Glutamatergic neuron (in vitro differentiated cells): Measurements from ENCODE around the gene RICTOR. TPM values are rescaled to one million over a fixed set of nuclear protein-coding genes. Genes with fewer than 3 reads are reported as not detected.

Experiments used
- DNase-seq: peaks from one replicate; pipeline ENCODE4 v3.0.0; 2022
- H3K27ac Mint-ChIP-seq: one replicate; pipeline ENCODE4 v1.8.0; 2020; ENCODE audit warnings: mild to moderate bottlenecking, mixed read lengths, inconsistent platforms; ENCODE audit not compliant: unreplicated experiment
- H3K27me3 Mint-ChIP-seq: one replicate; pipeline ENCODE4 v1.8.0; 2020; ENCODE audit warnings: mild to moderate bottlenecking, moderate library complexity, mixed read lengths, inconsistent platforms; ENCODE audit not compliant: unreplicated experiment
- H3K36me3 Mint-ChIP-seq: one replicate; pipeline ENCODE4 v1.8.0; 2020; ENCODE audit warnings: mild to moderate bottlenecking, mixed read lengths, inconsistent platforms; ENCODE audit not compliant: unreplicated experiment
- H3K4me1 Mint-ChIP-seq: one replicate; pipeline ENCODE4 v1.8.0; 2020; ENCODE audit warnings: mild to moderate bottlenecking, low read depth, mixed read lengths, inconsistent platforms; ENCODE audit not compliant: unreplicated experiment
- H3K4me3 Mint-ChIP-seq: one replicate; pipeline ENCODE4 v1.8.0; 2020; ENCODE audit warnings: mild to moderate bottlenecking, mixed read lengths, inconsistent platforms; ENCODE audit not compliant: unreplicated experiment
- H3K9me3 Mint-ChIP-seq: one replicate; pipeline ENCODE4 v1.8.0; 2020; ENCODE audit warnings: mild to moderate bottlenecking, moderate library complexity, mixed read lengths, inconsistent platforms; ENCODE audit not compliant: unreplicated experiment
- CTCF ChIP-seq: fragments of 200-600 bp; sonication (generic); IDR thresholded peaks from one replicate; pipeline ENCODE4 v1.5.0; 2021; ENCODE audit not compliant: partially characterized antibody, unreplicated experiment
- total RNA-seq: library from RNA; stranded (reverse); fragmentation: NEBNext Ultra II Directional; extraction: Animal tissue kit (Norgen Biotek cat#: 25700); gene quantifications from one replicate; pipeline ENCODE4 v1.2.1, GENCODE V29; 2021; ENCODE audit not compliant: unreplicated experiment

The RICTOR gene
- total RNA-seq, 1 donor from 2014 or later: 39.3 TPM

DNA sequence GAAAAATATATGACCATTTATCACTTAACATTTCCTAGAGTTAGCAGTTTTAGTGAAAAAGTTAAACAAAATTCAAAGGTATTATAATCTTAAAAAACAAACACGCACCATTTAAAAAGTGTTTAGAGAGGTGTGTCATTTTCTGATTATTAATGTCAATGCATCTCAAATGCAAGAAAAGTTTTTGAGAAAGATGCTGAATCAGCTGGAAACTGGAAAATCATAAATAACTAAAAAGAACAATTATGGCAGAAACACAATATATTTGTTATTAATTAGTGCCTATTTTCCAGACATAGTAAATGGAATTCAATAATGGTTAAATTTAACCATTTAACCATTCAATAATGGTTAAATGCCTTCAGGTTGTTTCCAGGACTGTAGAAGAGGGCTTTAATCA is 64.9 kb downstream of the RICTOR start:
- Mint-ChIP-seq H3K27ac (no peak overlapping the region), H3K27me3 (no peaks in the 10 kb centered on the region), H3K4me1 (no peaks in the 10 kb centered on the region), H3K36me3 (peaks cover 18% of the 10 kb centered on the region), H3K4me3 (no peak overlapping the region), H3K9me3 (peaks cover 2% of the 10 kb centered on the region)
- no peak for TF ChIP-seq CTCF
- DNase-seq: no peak

GRCh38 chr5:39006650-39007049 is 67.5 kb downstream of the RICTOR start:
- H3K9me3 Mint-ChIP-seq: peaks cover 2% of the 10 kb centered on the region
- no peaks in the 10 kb centered on the region for H3K4me1 Mint-ChIP-seq
- no peak for DNase-seq
- no peak for TF ChIP-seq CTCF
- no peaks in the 10 kb centered on the region for H3K27me3 Mint-ChIP-seq
- no peak overlapping the region for H3K27ac Mint-ChIP-seq
- no peak overlapping the region for H3K4me3 Mint-ChIP-seq
- H3K36me3 Mint-ChIP-seq: peaks cover 11% of the 10 kb centered on the region

DNA sequence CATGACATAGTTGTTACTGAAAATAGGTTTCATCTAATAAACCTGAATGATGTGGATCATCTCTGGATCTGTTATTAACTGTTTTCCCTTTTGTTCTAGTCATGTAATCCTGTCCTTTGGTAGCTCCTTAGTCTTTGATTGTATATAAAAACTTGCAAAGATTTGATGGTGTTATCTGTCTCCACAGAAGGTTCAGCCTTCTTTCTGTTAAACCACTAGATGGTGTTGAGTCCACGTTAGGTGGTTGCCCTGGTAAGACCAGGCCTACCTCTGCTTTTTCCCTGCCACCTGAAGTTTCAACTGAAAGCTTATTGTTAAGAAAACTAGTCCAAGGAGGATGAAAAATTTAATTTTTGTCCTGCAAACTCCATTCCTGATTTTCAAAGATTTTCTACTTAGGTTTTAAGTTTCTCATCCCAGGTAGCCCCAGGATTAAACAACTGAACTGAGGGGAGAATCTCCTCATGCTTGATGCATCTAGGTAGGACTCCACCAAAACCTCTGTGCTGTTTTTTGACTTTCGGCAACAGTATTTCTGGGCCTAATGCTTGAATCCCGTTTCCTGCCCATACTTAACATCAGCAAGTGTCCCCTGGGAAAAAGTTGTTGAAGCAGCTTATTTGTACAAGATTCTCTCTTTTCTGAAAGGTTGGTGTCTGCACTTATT is 68.5 kb downstream of the RICTOR start:
- Mint-ChIP-seq H3K27me3 (no peaks in the 10 kb centered on the region), H3K36me3 (peaks cover 7% of the 10 kb centered on the region), H3K4me1 (no peaks in the 10 kb centered on the region), H3K27ac (no peak overlapping the region), H3K9me3 (peaks cover 2% of the 10 kb centered on the region), H3K4me3 (no peak overlapping the region)
- TF ChIP-seq CTCF: no peak
- DNase-seq: no peak

- no peak for DNase-seq
- H3K4me3 Mint-ChIP-seq: no peak overlapping the region
- no peak overlapping the region for H3K27ac Mint-ChIP-seq
- H3K9me3 Mint-ChIP-seq: no peaks in the 10 kb centered on the region
- H3K4me1 Mint-ChIP-seq: peaks cover 7% of the 10 kb centered on the region
- H3K27me3 Mint-ChIP-seq: no peaks in the 10 kb centered on the region
- TF ChIP-seq CTCF: no peak
- H3K36me3 Mint-ChIP-seq: peaks cover 11% of the 10 kb centered on the region
Measured at GRCh38 chr5:39001683-39002082, 72.5 kb downstream of the RICTOR start.

DNA sequence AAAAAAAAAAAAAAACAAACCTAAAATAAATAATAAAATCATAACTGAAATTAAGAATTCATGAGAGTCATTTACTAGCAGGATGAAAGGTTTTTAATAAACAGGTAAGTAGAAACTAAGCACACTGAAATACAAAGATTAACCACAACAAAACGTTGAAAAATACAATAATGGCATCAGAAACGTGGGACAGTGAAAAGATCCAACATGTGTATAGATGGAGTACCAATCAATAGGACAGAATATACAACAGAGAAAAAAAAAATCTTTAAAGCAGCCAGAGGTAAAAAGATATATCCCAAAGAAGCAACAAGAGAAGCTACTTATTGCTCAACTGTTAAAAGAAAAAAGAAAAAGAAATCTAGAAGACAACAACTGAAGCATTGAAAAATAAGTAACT is 75.2 kb downstream of the RICTOR start:
- peaks cover 13% of the 10 kb centered on the region for H3K4me1 Mint-ChIP-seq
- H3K9me3 Mint-ChIP-seq: no peaks in the 10 kb centered on the region
- DNase-seq: no peak
- no peak overlapping the region for H3K27ac Mint-ChIP-seq
- H3K4me3 Mint-ChIP-seq: no peak overlapping the region
- no peak for TF ChIP-seq CTCF
- peaks cover 11% of the 10 kb centered on the region for H3K36me3 Mint-ChIP-seq
- no peaks in the 10 kb centered on the region for H3K27me3 Mint-ChIP-seq
